ENCODE results near the gene ZMYM4.

DNA sequence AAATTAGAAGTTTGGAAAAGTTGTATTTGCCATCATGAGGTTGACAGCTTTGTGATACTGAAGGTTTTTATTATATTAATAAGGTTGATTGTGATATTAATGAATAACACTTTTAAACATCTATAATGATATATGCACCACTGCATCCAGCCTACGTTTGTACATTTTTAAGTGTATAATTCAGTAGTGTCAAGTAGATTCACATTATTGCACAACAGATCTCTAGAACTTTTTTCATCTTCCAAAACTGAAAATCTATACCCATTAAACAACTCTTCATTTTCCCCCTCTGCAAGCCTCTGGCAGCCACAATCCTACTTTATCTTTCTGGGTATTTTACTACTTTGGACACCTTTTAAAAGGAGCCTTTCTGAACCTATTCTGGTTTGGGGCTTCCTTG is 37.2 kb upstream of the ZMYM4 start:
- no peak for TF ChIP-seq POLR2A (IDR thresholded peaks at IDR 0.05; ENCODE audit: low read depth, low read length)
- TF ChIP-seq SPI1 (IDR thresholded peaks at IDR 0.05; ENCODE audit: low read depth, low read length): no peak
- TF ChIP-seq POLR2AphosphoS5 (IDR thresholded peaks at IDR 0.05; ENCODE audit: low read depth, low read length): no peak
- no peak for TF ChIP-seq TAF1 (IDR thresholded peaks at IDR 0.05; ENCODE audit: low read depth, low read length)

Data from GM12891 (cell line).